Activated CD4-positive, alpha-beta T cell treated with anti-CD3 and anti-CD28 coated beads for 48 hours (primary cell): ENCODE results near the gene NDUFB11.

Source experiments
- DNase-seq: peaks from one replicate; pipeline ENCODE4 v3.0.0-alpha.2; 2020

Gene NDUFB11

DNA sequence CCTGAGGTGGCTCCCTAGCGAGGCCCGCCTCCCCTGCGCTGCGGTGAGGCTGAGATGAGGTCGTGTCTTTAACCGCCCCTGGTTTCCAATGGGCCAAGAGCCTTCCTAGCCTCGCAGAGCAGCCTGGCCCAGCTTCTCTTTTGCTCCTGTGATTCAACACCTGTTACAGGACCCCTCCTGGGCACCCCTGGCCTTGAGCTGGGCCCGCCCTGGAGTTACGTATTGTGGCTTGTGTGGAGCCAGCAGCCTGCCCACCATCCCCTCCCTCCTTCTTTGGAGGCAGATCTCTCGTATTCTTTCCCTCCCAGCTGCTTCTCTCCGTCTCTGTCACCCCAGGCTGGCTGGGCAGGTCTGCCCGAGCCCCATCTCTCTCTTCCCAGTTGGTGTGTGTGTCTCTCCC is 29.9 kb upstream of the NDUFB11 start:
- no peak for DNase-seq

DNA sequence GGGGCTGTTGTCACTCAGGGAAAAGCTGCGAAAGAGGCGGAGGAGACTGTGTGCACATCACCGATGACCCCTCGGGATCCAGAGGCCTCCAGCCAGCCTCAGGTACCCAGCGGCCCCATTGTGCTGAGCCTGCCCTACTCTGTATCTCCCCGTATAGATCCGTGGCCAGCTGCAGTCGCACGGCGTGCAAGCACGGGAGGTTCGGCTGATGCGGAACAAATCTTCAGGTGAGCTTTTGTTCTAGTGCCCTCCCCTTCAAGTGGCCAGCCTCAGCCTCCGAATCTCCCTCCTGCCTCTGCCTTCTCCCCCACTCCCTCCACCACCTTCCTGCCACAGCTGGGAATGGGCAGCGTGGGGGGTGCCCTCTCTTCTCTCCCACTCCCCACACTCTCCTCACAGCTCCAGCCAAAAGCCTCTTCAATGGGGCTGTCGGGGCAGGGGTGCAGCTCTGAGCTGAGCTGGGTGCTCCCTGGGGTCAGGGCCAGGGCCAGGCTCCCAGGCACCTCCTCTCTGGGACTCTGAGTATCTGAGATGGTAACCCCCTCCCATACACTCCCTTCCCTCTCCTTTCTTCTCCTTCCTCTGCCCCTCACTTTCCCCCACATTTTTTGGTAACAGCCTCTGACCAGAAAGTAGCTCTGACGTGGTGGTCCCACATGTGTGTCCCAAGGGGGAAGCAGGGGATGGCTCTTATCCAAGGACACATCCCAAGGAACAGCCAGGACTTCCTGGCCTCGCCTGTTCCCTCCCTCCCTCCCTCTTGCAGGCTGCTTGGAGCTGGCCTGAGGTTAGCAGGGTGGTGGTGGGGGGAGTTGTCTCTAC is 28.7 kb upstream of the NDUFB11 start:
- DNase-seq, result no peak

- no peak for DNase-seq
Observed at GRCh38 chrX:47172549-47172948, 28.0 kb upstream of the NDUFB11 start.

DNA sequence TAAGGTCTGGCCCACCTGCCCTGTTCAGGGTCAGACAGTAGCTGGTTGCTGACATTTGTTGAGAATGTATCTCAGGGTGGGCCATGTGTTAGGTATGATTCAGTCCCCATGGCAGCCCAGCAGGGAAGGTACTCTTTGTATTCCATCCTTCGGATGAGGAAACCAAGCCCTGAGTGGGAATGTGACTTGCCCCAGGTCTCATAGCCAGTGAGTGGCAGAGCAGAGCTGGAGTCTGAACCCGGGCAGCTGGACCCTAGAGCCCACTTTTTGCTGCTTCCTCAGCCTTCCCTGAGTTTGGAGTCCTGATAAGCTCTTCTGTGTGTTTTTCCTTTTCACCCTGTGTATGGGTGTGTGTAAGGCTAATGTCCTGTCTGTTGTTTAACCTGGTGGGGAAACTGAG is 27.5 kb upstream of the NDUFB11 start:
- no peak for DNase-seq

- no peak for DNase-seq
Observed at GRCh38 chrX:47170861-47171692, 26.6 kb upstream of the NDUFB11 start.

DNA sequence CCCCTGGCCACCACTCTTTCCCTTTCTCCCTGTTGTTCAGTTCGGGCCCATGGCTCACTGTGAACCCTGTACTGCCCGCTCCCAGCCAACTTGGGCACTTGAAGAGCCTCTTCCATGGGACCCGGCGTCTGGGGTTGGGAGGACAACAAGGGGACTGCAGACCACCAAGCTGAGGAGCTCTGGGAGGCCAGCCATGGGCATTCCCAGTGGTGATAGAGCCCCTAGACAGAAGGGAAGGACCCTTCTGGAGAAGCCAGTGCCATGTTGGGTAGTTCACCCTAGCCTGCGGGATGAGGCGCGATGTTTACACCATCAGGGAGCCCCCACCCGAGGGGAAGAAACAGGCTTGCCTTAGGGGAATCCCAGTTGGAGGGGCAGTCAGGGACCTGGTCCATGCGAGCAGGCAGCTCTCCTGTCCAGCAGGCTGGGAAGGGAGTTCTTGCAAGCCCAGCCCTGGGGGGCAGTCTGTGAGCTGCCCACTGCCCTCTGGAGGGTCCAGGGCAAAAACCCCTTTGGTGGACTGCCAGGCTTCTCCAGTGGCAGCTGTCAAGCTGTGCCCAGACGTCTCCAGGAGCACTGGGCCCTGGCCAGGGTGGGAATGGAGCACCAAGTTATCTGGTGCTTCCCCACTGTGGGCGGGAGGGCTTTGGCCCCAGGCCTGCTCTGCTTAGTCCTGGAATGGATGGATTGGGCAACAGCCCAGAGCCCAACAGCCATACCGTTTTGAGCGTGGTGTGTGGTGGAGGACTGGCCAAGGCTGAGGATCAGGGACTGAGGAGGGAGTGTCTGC is 25.4 kb upstream of the NDUFB11 start:
- DNase-seq, result no peak

DNA sequence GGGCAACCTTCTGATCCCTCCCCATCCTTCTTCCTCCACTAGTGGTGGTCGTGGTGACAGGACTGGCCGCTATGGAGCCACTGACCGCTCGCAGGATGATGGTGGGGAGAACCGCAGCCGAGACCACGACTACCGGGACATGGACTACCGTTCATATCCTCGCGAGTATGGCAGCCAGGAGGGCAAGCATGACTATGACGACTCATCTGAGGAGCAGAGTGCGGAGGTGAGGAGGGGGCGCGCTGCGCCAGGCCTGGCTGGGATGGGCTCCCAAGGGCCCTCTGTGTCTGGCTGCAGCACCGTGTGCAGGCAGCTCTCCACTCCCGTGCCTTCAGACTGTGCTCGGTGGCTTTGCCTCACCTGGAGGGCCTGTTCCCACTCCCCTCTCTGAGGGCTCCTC is 24.8 kb upstream of the NDUFB11 start:
- DNase-seq, result no peak

GRCh38 chrX:47168495-47169073 is 24.1 kb upstream of the NDUFB11 start:
- DNase-seq, result no peak

- DNase-seq, result no peak
Observed at GRCh38 chrX:47166126-47166525, 21.6 kb upstream of the NDUFB11 start.

- DNase-seq, result no peak
Observed at GRCh38 chrX:47164420-47164819, 19.9 kb upstream of the NDUFB11 start.

DNA sequence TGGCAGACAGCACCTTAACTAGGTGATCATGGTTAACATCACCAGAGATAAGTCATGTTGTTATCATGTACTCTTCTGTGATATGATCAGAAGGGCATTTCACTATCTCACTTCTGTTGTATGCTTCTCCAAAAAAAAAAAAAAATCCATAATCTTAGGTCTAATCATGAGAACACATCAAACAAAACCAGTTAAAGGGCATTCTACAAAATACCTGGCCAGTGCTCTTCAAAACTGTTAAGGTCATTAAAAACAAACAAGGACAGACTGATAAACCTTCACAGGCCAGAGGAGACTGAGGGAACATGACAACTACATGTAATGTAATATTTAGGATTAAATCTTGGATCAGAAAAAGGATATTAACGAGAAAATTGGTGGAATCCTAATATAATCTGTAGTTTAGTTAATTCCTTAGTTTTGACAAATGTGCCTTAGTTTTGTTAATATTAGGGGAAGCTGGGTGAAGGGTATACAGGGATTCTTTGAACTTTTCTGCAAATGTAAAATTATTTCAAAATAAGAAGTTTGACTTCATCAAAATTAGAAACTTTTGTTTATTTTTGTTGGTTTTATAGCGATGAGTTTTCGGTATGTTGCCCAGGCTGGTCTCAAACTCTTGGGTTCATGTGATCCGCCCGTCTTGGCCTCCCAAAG is 18.6 kb upstream of the NDUFB11 start:
- no peak for DNase-seq

- DNase-seq, result no peak
Observed at GRCh38 chrX:47160781-47161180, 16.3 kb upstream of the NDUFB11 start.

- no peak for DNase-seq
Observed at GRCh38 chrX:47158781-47159180, 14.3 kb upstream of the NDUFB11 start.

DNA sequence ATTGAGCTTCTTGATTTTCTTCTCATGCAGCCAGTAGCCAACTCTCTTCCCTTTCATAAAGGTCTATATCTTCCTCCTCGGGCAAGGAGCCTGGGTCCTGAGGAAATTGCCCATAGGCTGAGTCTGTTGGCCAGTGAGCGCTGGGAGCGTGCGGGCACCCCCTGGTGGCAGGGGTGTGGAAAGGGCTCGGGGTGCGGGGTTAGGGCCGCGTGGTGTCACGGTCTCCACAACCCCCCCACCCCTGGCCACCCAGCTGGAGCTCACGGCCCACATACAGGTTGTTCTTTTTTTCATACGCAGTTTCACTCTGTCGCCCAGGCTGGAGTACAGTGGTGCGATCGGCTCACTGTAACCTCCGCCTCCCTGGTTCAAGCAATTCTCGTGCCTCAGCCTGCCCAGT is 13.6 kb upstream of the NDUFB11 start:
- no peak for DNase-seq

- DNase-seq, result no peak
Observed at GRCh38 chrX:47156611-47157520, 12.4 kb upstream of the NDUFB11 start.

- no peak for DNase-seq
Observed at GRCh38 chrX:47151435-47151834, 6.9 kb upstream of the NDUFB11 start.

DNA sequence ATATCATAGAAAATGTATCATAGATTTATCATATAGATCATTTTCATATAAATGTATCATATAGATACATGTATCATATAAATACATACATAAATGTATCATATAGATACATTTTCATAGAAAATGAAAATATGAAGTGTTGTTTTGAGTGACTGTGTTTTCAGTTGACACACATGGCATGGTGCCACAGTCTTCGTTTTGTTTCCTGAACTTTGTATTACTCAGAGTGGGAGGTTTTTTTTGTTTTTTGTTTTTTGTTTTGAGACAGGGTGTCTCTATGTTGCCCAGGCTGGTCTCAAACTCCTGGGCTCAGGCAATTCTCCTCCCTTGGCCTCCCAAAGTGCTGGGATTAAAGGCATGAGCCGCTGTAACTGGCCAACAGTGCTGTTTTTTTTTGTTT is 4.4 kb upstream of the NDUFB11 start:
- DNase-seq, result peak; percentile 44

- DNase-seq, result no peak
Observed at GRCh38 chrX:47146936-47147859, 2.7 kb upstream of the NDUFB11 start.

GRCh38 chrX:47146121-47146935 is 1.8 kb upstream of the NDUFB11 start:
- no peak for DNase-seq
